ENCODE data around the gene OPHN1. TPM values are rescaled to one million over a fixed set of nuclear protein-coding genes. Genes with fewer than 3 reads are reported as not detected.

OPHN1 gene
- total RNA-seq, 1 experiment from 2014 or later: 4.4 TPM

DNA sequence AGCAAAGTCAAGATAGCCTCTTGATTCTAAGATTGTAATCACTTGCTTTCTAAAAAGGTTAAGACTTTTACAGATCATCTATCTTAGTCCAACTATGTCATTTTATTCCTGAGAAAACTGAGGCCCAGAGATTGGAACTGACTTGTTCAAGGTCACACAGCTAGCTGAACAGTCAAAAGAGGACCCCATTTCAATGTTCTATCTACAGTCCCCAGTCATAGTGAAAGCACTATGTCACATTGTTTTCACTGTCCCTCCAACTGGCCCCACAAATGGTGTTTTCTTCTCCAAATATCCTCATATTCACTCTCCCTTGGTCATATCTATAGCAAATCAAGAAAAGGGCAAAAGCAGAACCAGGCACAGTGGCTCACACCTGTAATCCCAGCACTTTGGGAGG, 145.2 kb downstream of the OPHN1 start:
- H3K27me3 Mint-ChIP-seq (ENCODE audit: low read depth): no peaks in the 10 kb centered on the region
- H3K9me3 Mint-ChIP-seq: no peaks in the 10 kb centered on the region
- TF ChIP-seq NR2C2 (CRISPR knock-in tag; IDR thresholded peaks at IDR 0.05): no peak
- no peak for TF ChIP-seq ZNF671 (CRISPR knock-in tag; IDR thresholded peaks at IDR 0.05)
- TF ChIP-seq, protein P1, sequence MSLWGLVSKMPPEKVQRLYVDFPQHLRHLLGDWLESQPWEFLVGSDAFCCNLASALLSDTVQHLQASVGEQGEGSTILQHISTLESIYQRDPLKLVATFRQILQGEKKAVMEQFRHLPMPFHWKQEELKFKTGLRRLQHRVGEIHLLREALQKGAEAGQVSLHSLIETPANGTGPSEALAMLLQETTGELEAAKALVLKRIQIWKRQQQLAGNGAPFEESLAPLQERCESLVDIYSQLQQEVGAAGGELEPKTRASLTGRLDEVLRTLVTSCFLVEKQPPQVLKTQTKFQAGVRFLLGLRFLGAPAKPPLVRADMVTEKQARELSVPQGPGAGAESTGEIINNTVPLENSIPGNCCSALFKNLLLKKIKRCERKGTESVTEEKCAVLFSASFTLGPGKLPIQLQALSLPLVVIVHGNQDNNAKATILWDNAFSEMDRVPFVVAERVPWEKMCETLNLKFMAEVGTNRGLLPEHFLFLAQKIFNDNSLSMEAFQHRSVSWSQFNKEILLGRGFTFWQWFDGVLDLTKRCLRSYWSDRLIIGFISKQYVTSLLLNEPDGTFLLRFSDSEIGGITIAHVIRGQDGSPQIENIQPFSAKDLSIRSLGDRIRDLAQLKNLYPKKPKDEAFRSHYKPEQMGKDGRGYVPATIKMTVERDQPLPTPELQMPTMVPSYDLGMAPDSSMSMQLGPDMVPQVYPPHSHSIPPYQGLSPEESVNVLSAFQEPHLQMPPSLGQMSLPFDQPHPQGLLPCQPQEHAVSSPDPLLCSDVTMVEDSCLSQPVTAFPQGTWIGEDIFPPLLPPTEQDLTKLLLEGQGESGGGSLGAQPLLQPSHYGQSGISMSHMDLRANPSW (CRISPR knock-in tag; conservative IDR thresholded peaks at IDR 0.05; ENCODE audit: low read depth): no peak
- TF ChIP-seq, protein P2, sequence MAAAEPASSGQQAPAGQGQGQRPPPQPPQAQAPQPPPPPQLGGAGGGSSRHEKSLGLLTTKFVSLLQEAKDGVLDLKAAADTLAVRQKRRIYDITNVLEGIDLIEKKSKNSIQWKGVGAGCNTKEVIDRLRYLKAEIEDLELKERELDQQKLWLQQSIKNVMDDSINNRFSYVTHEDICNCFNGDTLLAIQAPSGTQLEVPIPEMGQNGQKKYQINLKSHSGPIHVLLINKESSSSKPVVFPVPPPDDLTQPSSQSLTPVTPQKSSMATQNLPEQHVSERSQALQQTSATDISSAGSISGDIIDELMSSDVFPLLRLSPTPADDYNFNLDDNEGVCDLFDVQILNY (CRISPR knock-in tag; IDR thresholded peaks at IDR 0.05): no peak
- ChIA-PET CTCF (no interaction called here), POLR2A (no interaction called here)
- no peaks in the 10 kb centered on the region for H3K36me3 Mint-ChIP-seq
- no peak overlapping the region for H3K27ac Mint-ChIP-seq
- ATAC-seq: no peak
- no peak overlapping the region for H3K4me3 Mint-ChIP-seq
- DNase-seq (ENCODE audit: low spot score): no peak
- H3K4me1 Mint-ChIP-seq: 0 out of 2 replicates have a peak, but pooled peaks cover 3% of the 10 kb centered on the region

DNA sequence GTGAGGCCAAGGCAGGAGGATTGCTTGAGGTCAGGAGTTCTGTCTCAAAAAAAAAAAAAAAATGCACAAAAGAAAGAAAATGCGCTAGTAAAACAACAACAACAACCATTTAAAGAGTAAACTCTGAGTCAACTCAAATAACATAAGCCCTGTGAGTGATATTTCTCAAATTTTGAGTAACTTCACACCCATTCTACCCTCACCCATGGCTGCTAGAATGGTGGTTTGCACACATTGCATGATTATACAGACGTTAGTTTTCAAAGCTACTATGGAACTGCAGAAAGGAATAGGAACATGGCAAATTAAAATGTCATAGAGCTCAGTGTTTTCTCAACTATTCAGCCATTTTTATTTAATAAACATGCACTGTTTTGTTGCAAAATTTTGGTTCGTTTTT, 145.9 kb downstream of the OPHN1 start:
- H3K4me3 Mint-ChIP-seq: no peak overlapping the region
- ATAC-seq: no peak
- H3K9me3 Mint-ChIP-seq: no peaks in the 10 kb centered on the region
- H3K36me3 Mint-ChIP-seq: no peaks in the 10 kb centered on the region
- no peaks in the 10 kb centered on the region for H3K27me3 Mint-ChIP-seq (ENCODE audit: low read depth)
- POLR2A ChIA-PET: no interaction called here
- CTCF ChIA-PET: no interaction called here
- TF ChIP-seq SMAD3 (CRISPR knock-in tag; IDR thresholded peaks at IDR 0.05; ENCODE audit: borderline replicate concordance) (no peak), SP1 (CRISPR knock-in tag; conservative IDR thresholded peaks at IDR 0.05) (no peak), ZNF263 (CRISPR knock-in tag; IDR thresholded peaks at IDR 0.05; ENCODE audit: low read depth) (no peak)
- TF ChIP-seq, protein P3, sequence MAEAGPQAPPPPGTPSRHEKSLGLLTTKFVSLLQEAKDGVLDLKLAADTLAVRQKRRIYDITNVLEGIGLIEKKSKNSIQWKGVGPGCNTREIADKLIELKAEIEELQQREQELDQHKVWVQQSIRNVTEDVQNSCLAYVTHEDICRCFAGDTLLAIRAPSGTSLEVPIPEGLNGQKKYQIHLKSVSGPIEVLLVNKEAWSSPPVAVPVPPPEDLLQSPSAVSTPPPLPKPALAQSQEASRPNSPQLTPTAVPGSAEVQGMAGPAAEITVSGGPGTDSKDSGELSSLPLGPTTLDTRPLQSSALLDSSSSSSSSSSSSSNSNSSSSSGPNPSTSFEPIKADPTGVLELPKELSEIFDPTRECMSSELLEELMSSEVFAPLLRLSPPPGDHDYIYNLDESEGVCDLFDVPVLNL (CRISPR knock-in tag; IDR thresholded peaks at IDR 0.05; ENCODE audit: borderline replicate concordance, low read depth): no peak
- TF ChIP-seq, protein P4, sequence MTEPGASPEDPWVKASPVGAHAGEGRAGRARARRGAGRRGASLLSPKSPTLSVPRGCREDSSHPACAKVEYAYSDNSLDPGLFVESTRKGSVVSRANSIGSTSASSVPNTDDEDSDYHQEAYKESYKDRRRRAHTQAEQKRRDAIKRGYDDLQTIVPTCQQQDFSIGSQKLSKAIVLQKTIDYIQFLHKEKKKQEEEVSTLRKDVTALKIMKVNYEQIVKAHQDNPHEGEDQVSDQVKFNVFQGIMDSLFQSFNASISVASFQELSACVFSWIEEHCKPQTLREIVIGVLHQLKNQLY (CRISPR knock-in tag; IDR thresholded peaks at IDR 0.05): no peak
- TF ChIP-seq, protein P2 (CRISPR knock-in tag; IDR thresholded peaks at IDR 0.05): no peak
- TF ChIP-seq, protein P5, sequence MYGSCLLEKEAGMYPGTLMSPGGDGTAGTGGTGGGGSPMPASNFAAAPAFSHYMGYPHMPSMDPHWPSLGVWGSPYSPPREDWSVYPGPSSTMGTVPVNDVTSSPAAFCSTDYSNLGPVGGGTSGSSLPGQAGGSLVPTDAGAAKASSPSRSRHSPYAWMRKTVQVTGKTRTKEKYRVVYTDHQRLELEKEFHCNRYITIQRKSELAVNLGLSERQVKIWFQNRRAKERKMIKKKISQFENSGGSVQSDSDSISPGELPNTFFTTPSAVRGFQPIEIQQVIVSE (CRISPR knock-in tag; IDR thresholded peaks at IDR 0.05; ENCODE audit: borderline replicate concordance): no peak
- TF ChIP-seq, protein P6, sequence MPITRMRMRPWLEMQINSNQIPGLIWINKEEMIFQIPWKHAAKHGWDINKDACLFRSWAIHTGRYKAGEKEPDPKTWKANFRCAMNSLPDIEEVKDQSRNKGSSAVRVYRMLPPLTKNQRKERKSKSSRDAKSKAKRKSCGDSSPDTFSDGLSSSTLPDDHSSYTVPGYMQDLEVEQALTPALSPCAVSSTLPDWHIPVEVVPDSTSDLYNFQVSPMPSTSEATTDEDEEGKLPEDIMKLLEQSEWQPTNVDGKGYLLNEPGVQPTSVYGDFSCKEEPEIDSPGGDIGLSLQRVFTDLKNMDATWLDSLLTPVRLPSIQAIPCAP (CRISPR knock-in tag; IDR thresholded peaks at IDR 0.05): no peak
- H3K4me1 Mint-ChIP-seq: 0 out of 2 replicates have a peak, but pooled peaks cover 3% of the 10 kb centered on the region
- H3K27ac Mint-ChIP-seq: no peak overlapping the region
- DNase-seq (ENCODE audit: low spot score): no peak

DNA sequence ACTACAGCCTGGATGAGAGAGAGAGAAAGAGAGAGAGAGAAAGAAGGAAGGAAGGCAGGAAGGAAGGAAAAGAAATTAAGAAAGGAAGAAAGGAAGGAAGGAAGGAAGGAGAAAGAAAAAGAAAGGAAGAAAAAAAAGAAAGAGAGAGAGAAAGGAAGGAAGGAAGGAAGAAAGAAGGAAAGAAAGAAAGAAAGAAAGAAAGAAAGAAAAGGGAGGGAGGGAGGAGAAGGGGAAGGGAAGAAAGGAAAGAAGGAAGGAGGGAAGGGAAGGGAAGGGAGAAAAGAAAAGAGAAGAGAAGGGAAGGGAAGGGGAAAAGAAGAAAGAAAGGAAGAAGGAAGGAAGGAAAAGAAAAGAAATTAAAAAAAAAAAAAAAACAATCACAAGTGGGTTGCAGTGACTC, 146.3 kb downstream of the OPHN1 start:
- ATAC-seq (no peak), DNase-seq (ENCODE audit: low spot score) (no peak)
- H3K9me3 Mint-ChIP-seq: no peaks in the 10 kb centered on the region
- no peak overlapping the region for H3K27ac Mint-ChIP-seq
- H3K36me3 Mint-ChIP-seq: no peaks in the 10 kb centered on the region
- 0 out of 2 replicates have a peak, but pooled peaks cover 3% of the 10 kb centered on the region for H3K4me1 Mint-ChIP-seq
- H3K27me3 Mint-ChIP-seq (ENCODE audit: low read depth): no peaks in the 10 kb centered on the region
- ChIA-PET POLR2A (no interaction called here), CTCF (no interaction called here)
- no peak overlapping the region for H3K4me3 Mint-ChIP-seq
- TF ChIP-seq, protein P7, sequence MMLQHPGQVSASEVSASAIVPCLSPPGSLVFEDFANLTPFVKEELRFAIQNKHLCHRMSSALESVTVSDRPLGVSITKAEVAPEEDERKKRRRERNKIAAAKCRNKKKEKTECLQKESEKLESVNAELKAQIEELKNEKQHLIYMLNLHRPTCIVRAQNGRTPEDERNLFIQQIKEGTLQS (CRISPR knock-in tag; conservative IDR thresholded peaks at IDR 0.05): no peak
- TF ChIP-seq, protein P8, sequence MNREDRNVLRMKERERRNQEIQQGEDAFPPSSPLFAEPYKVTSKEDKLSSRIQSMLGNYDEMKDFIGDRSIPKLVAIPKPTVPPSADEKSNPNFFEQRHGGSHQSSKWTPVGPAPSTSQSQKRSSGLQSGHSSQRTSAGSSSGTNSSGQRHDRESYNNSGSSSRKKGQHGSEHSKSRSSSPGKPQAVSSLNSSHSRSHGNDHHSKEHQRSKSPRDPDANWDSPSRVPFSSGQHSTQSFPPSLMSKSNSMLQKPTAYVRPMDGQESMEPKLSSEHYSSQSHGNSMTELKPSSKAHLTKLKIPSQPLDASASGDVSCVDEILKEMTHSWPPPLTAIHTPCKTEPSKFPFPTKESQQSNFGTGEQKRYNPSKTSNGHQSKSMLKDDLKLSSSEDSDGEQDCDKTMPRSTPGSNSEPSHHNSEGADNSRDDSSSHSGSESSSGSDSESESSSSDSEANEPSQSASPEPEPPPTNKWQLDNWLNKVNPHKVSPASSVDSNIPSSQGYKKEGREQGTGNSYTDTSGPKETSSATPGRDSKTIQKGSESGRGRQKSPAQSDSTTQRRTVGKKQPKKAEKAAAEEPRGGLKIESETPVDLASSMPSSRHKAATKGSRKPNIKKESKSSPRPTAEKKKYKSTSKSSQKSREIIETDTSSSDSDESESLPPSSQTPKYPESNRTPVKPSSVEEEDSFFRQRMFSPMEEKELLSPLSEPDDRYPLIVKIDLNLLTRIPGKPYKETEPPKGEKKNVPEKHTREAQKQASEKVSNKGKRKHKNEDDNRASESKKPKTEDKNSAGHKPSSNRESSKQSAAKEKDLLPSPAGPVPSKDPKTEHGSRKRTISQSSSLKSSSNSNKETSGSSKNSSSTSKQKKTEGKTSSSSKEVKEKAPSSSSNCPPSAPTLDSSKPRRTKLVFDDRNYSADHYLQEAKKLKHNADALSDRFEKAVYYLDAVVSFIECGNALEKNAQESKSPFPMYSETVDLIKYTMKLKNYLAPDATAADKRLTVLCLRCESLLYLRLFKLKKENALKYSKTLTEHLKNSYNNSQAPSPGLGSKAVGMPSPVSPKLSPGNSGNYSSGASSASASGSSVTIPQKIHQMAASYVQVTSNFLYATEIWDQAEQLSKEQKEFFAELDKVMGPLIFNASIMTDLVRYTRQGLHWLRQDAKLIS (CRISPR knock-in tag; IDR thresholded peaks at IDR 0.05; ENCODE audit: borderline replicate concordance): no peak
- TF ChIP-seq, protein P9, sequence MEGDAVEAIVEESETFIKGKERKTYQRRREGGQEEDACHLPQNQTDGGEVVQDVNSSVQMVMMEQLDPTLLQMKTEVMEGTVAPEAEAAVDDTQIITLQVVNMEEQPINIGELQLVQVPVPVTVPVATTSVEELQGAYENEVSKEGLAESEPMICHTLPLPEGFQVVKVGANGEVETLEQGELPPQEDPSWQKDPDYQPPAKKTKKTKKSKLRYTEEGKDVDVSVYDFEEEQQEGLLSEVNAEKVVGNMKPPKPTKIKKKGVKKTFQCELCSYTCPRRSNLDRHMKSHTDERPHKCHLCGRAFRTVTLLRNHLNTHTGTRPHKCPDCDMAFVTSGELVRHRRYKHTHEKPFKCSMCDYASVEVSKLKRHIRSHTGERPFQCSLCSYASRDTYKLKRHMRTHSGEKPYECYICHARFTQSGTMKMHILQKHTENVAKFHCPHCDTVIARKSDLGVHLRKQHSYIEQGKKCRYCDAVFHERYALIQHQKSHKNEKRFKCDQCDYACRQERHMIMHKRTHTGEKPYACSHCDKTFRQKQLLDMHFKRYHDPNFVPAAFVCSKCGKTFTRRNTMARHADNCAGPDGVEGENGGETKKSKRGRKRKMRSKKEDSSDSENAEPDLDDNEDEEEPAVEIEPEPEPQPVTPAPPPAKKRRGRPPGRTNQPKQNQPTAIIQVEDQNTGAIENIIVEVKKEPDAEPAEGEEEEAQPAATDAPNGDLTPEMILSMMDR (IDR thresholded peaks at IDR 0.05): no peak
